Glomerular visceral epithelial cell (primary cell): ENCODE data around the gene CELF4.

Experiments
- DNase-seq: peaks from one replicate; pipeline ENCODE4 v3.0.0-alpha.2; 2016; ENCODE audit errors: extremely low spot score

CELF4 gene

DNA sequence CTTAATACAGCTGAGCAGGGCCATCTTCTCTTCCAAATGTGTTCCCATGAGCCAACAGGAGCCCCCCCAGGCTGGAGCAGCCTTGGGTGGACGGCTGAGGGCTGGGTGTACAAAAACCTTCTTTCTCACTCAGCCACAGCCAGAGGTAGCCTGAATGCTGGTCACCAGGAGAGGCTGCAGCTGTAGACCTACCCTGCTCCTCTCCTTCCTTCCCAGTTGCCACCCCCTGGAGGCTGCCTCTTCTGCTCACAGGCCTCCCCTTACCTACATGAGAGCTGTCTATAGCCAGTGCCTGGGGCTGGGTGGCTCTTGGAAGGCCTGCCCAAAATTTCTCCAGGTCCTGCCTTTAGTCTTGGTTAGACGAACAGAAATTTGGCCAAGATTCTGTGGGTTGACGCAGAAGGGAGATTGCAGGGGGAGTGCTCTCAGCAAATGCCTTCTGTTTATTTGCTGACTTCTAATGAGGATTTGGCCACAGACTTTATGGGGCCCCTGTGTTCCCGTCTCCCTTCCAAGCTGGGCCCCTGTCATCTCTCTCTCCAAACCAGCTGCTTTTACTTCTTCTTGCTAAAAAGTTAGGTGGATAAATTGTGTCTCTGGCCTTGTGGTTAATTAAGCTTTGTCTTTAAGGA, 18.3 kb downstream of the CELF4 start:
- no peak for DNase-seq

GRCh38 chr18:37546651-37547050, 18.9 kb downstream of the CELF4 start:
- DNase-seq, result no peak

- no peak for DNase-seq
These were observed 19.4 kb downstream of the CELF4 start for GRCh38 chr18:37546272-37546537.

- DNase-seq, result no peak
These were observed 19.9 kb downstream of the CELF4 start for GRCh38 chr18:37545461-37546271.

DNA sequence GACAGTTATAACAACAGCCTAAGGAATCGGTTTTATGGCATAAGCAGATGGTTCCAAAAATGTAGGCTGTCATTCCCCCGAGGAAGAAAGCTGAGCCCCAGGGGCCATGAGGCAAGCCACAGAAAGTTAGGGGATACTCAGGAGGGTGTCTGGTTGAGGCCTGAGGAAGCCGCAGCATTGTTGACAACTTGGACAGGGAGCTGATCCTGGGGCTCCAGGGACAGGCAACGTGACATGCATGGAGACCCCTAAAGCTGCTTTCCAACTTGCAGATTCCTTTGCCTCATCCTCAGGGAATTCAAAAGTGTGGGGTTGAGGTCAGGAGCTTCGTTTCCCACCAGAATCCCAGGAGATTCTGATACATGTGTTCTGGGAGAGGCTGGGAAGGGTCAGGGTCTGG, 20.9 kb downstream of the CELF4 start:
- DNase-seq, result no peak

DNA sequence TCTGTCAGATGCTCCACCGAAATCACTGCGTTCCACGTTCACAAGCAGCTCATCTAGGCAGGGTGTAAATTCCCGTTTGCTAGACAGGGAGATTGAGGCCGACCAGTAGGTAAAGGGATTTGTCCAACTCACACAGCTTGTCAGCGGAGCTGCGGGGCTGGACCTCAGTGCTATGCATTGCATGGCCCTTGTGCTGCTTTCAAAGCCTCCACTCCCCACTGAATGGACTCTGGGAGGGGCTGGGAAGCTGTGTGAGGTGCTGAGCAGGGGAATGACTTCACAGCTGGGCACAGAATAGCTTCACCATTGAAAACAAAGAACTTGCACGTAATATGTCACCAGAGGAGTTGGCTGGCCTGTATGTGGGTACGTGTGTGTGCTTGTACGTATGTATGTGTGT, 21.4 kb downstream of the CELF4 start:
- DNase-seq, result no peak

- no peak for DNase-seq
These were observed 22.3 kb downstream of the CELF4 start for GRCh38 chr18:37543321-37543720.

DNA sequence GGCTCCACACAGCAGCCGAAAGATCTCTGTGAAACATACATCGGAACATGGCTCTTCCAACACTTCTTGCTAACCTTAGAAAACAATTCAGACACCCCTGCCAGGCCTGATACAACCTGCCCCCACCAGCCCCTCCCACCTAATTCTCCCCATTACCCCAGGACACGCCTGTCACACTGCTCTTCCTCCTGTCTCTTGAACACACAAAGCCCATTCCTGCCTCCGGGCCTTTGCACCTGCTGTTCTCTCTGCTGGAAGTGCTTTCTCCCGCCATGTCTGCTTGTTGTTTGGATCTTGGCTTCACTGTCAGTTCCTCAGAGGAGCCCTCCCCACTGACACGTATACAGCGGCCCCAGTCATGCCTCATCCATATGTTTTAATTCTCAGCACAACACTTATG, 24.1 kb downstream of the CELF4 start:
- no peak for DNase-seq

GRCh38 chr18:37540424-37541138, 25.0 kb downstream of the CELF4 start:
- DNase-seq, result no peak

- no peak for DNase-seq
These were observed 26.4 kb downstream of the CELF4 start for GRCh38 chr18:37539236-37539635.

- DNase-seq, result no peak
These were observed 26.9 kb downstream of the CELF4 start for GRCh38 chr18:37538526-37539205.

GRCh38 chr18:37537868-37538525, 27.6 kb downstream of the CELF4 start:
- peak; percentile 67 for DNase-seq

- DNase-seq, result no peak
These were observed 28.9 kb downstream of the CELF4 start for GRCh38 chr18:37536656-37537055.

GRCh38 chr18:37535968-37536367, 29.6 kb downstream of the CELF4 start:
- no peak for DNase-seq

DNA sequence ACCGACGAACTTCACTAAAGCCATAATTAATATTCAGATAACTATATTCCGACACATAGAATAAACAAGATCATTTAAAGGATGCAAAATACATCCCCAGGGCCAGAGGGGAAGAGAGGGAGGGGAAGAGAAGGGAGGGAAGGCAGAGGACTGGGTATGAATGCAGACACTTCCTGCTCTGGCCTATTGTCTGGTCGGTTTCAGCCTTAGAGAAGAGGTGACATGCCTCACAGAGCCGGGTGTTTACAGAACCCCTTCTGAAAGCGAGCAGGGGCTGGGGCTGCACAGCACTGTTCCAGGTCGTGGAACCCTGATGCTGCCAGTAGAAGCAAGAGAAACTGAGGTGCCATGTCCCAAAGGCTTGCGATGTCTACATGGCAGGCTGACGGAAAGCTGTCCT, 31.0 kb downstream of the CELF4 start:
- no peak for DNase-seq

- no peak for DNase-seq
These were observed 31.7 kb downstream of the CELF4 start for GRCh38 chr18:37533647-37534584.

- DNase-seq, result no peak
These were observed 32.7 kb downstream of the CELF4 start for GRCh38 chr18:37532917-37533316.

GRCh38 chr18:37529863-37530262, 35.7 kb downstream of the CELF4 start:
- no peak for DNase-seq

GRCh38 chr18:37529296-37529695, 36.3 kb downstream of the CELF4 start:
- no peak for DNase-seq

DNA sequence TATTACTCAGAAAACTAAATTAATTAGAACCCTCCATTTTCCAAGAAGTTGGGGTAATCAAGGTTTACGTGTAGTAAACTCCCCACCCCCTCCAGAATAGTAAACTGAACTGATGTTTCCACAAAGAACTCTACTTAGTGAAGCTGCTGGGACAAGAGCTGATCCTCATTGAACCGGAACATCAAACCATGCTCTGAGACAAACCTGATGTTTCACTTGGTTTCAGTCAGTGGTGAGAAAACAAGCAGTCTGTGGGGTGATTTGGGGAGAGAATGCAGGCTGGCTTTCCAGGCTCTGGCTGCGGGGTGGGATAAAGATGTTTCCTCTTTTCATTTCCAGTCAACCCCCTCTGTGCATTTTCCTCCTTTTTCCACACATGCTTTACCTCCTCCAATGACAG, 38.2 kb downstream of the CELF4 start:
- no peak for DNase-seq

DNA sequence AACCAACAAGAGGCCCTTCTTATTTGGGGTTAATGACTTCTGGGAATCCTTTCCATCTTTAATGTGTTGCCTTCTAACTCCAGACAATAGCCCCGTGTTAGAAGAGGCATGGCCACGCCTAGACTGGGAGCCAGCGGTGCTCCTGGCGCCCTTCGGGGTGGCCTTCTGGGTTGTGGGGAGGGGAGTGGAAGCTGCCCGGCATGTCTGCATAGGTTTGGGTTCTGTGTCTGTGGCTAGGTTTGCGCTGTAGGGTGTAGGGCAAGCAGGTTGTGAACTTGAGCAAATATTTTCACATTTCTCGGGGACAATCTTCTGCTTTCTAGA, 40.4 kb downstream of the CELF4 start:
- no peak for DNase-seq
